Measurements from ENCODE around the gene ITPR2. TPM values are rescaled to one million over a fixed set of nuclear protein-coding genes. Genes with fewer than 3 reads are reported as not detected.

Gene ITPR2
- total and polyA plus RNA-seq, 2 of the 13 experiments (the other 11 are each of a cell fraction or from before 2014, with no cell fraction given), result 31.9 to 81.9 TPM

GRCh38 chr12:26744697-26745440 lies 88.1 kb downstream of the ITPR2 start (continued):
- TF ChIP-seq NBN (conservative IDR thresholded peaks at IDR 0.05) (no peak), ZNF766 (CRISPR knock-in tag; IDR thresholded peaks at IDR 0.05; ENCODE audit: borderline replicate concordance) (no peak), KAT8 (CRISPR knock-in tag; IDR thresholded peaks at IDR 0.05) (peak; percentile 70), ZNF382 (CRISPR knock-in tag; IDR thresholded peaks at IDR 0.05; ENCODE audit: borderline replicate concordance) (no peak), ZNF773 (CRISPR knock-in tag; IDR thresholded peaks at IDR 0.05; ENCODE audit: borderline replicate concordance) (no peak), AKNA (CRISPR knock-in tag; IDR thresholded peaks at IDR 0.05; ENCODE audit: borderline replicate concordance) (no peak), ZNF33B (CRISPR knock-in tag; IDR thresholded peaks at IDR 0.05) (no peak), ZNF343 (CRISPR knock-in tag; IDR thresholded peaks at IDR 0.05) (0 out of 2 replicates have a peak, but pooled peaks have one; percentile 32), MED13 (CRISPR knock-in tag; IDR thresholded peaks at IDR 0.05) (peak; percentile 94), ZNF441 (CRISPR knock-in tag; IDR thresholded peaks at IDR 0.05; ENCODE audit: borderline replicate concordance) (no peak), ZNF333 (CRISPR knock-in tag; IDR thresholded peaks at IDR 0.05; ENCODE audit: borderline replicate concordance) (no peak), POLR2G (IDR thresholded peaks at IDR 0.05; ENCODE audit: low read depth, low read length) (peak; percentile 57; the same call in 1 of the 2 replicates), NFIC (IDR thresholded peaks at IDR 0.05; ENCODE audit: low read length) (peak; percentile 98), NFE2L1 (CRISPR knock-in tag; IDR thresholded peaks at IDR 0.05; ENCODE audit: borderline replicate concordance) (no peak), ZSCAN29 (CRISPR knock-in tag; conservative IDR thresholded peaks at IDR 0.05) (peak; percentile 91; the same call in 1 of the 2 replicates), MYPOP (CRISPR knock-in tag; IDR thresholded peaks at IDR 0.05) (peak; percentile 68; the same call in 1 of the 2 replicates), TRAFD1 (CRISPR knock-in tag; IDR thresholded peaks at IDR 0.05; ENCODE audit: borderline replicate concordance) (no peak)
- TF ChIP-seq, protein P1, sequence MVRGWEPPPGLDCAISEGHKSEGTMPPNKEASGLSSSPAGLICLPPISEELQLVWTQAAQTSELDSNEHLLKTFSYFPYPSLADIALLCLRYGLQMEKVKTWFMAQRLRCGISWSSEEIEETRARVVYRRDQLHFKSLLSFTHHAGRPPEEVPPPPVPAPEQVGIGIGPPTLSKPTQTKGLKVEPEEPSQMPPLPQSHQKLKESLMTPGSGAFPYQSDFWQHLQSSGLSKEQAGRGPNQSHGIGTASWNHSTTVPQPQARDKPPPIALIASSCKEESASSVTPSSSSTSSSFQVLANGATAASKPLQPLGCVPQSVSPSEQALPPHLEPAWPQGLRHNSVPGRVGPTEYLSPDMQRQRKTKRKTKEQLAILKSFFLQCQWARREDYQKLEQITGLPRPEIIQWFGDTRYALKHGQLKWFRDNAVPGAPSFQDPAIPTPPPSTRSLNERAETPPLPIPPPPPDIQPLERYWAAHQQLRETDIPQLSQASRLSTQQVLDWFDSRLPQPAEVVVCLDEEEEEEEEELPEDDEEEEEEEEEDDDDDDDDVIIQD (CRISPR knock-in tag; IDR thresholded peaks at IDR 0.05; ENCODE audit: low read depth), result peak; percentile 86
- TF ChIP-seq, protein P2, sequence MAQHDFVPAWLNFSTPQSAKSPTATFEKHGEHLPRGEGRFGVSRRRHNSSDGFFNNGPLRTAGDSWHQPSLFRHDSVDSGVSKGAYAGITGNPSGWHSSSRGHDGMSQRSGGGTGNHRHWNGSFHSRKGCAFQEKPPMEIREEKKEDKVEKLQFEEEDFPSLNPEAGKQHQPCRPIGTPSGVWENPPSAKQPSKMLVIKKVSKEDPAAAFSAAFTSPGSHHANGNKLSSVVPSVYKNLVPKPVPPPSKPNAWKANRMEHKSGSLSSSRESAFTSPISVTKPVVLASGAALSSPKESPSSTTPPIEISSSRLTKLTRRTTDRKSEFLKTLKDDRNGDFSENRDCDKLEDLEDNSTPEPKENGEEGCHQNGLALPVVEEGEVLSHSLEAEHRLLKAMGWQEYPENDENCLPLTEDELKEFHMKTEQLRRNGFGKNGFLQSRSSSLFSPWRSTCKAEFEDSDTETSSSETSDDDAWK (CRISPR knock-in tag; IDR thresholded peaks at IDR 0.05), result no peak
